ENCODE measurements around the gene MSLN.

- TF ChIP-seq CTCF (IDR thresholded peaks at IDR 0.05) (no peak), POLR2A (IDR thresholded peaks at IDR 0.05) (no peak)
Measured at GRCh38 chr16:817001-817906, 56.7 kb downstream of the MSLN start.
